Measurements from ENCODE around the gene ACTL9. TPM values are rescaled to one million over a fixed set of nuclear protein-coding genes. Genes with fewer than 3 reads are reported as not detected.

ACTL9 gene
- total and polyA plus RNA-seq, 2 experiments from 2014 or later = not detected

DNA sequence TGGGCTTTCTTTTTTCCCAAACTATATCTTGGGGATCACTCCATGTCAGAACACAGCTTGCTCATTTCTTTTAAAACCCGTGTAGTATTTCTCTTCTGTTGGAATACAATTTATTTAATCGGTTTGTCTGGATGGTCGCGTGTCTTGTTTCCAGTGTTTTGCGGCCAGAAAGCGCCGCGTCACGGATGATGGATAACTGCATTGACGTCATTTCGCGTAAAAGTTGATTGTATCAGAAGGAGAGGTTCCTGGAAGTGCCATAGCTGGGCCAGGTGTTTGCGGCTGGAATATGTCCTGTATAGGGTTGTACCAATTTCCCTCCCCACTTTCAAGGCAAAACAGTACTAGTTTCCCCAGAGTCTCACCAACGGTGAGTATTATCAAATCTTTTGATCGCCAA, 9.7 kb downstream of the ACTL9 start:
- H4K20me1 ChIP-seq (replicated peaks; ENCODE audit: insufficient read depth) = no peaks in the 10 kb centered on the region
- Mint-ChIP-seq H3K27me3 (ENCODE audit: insufficient read depth, low read depth, poor library complexity) (peaks cover 6% of the 10 kb centered on the region), H3K27ac (no peak overlapping the region), H3K36me3 (ENCODE audit: low read depth) (peaks cover 42% of the 10 kb centered on the region), H3K9me3 (peaks cover 93% of the 10 kb centered on the region), H3K4me3 (no peak overlapping the region), H3K4me1 (no peaks in the 10 kb centered on the region)
- no peak overlapping the region for H2AFZ ChIP-seq
- no peaks in the 10 kb centered on the region for H3K9me2 ChIP-seq (ENCODE audit: insufficient read depth)
- no peaks in the 10 kb centered on the region for H3K27me3 ChIP-seq (ENCODE audit: insufficient read depth)
- no peaks in the 10 kb centered on the region for H3F3A ChIP-seq (replicated peaks; ENCODE audit: low read depth)
- H3K4me1 ChIP-seq (ENCODE audit: insufficient read depth) = no peaks in the 10 kb centered on the region
- H3K27ac ChIP-seq (ENCODE audit: low read depth) = no peak overlapping the region
- H3K36me3 ChIP-seq (ENCODE audit: insufficient read depth) = no peaks in the 10 kb centered on the region
- no peak overlapping the region for H3K4me2 ChIP-seq
- ATAC-seq (no peak), DNase-seq (ENCODE audit: low spot score) (no peak)
- H3K4me3 ChIP-seq = no peak overlapping the region
- TF ChIP-seq STAT1 (IDR thresholded peaks at IDR 0.05; ENCODE audit: unreplicated experiment) (no peak), JUNB (IDR thresholded peaks at IDR 0.05; ENCODE audit: unreplicated experiment) (no peak), EZH2phosphoT487 (IDR thresholded peaks at IDR 0.05; ENCODE audit: unreplicated experiment) (no peak), ZNF331 (CRISPR knock-in tag; IDR thresholded peaks at IDR 0.05; ENCODE audit: low read depth) (no peak), EZH2 (IDR thresholded peaks at IDR 0.05; ENCODE audit: low read depth, unreplicated experiment) (no peak), POLR2AphosphoS5 (IDR thresholded peaks at IDR 0.05; ENCODE audit: low read depth) (no peak), NANOG (IDR thresholded peaks at IDR 0.05; ENCODE audit: borderline replicate concordance) (no peak), CREB1 (CRISPR knock-in tag; IDR thresholded peaks at IDR 0.05; ENCODE audit: low read depth) (no peak), ZNF114 (CRISPR knock-in tag; IDR thresholded peaks at IDR 0.05) (no peak)
- TF ChIP-seq, protein P1, sequence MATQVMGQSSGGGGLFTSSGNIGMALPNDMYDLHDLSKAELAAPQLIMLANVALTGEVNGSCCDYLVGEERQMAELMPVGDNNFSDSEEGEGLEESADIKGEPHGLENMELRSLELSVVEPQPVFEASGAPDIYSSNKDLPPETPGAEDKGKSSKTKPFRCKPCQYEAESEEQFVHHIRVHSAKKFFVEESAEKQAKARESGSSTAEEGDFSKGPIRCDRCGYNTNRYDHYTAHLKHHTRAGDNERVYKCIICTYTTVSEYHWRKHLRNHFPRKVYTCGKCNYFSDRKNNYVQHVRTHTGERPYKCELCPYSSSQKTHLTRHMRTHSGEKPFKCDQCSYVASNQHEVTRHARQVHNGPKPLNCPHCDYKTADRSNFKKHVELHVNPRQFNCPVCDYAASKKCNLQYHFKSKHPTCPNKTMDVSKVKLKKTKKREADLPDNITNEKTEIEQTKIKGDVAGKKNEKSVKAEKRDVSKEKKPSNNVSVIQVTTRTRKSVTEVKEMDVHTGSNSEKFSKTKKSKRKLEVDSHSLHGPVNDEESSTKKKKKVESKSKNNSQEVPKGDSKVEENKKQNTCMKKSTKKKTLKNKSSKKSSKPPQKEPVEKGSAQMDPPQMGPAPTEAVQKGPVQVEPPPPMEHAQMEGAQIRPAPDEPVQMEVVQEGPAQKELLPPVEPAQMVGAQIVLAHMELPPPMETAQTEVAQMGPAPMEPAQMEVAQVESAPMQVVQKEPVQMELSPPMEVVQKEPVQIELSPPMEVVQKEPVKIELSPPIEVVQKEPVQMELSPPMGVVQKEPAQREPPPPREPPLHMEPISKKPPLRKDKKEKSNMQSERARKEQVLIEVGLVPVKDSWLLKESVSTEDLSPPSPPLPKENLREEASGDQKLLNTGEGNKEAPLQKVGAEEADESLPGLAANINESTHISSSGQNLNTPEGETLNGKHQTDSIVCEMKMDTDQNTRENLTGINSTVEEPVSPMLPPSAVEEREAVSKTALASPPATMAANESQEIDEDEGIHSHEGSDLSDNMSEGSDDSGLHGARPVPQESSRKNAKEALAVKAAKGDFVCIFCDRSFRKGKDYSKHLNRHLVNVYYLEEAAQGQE (IDR thresholded peaks at IDR 0.05; ENCODE audit: unreplicated experiment) = no peak
- TF ChIP-seq, protein P2, sequence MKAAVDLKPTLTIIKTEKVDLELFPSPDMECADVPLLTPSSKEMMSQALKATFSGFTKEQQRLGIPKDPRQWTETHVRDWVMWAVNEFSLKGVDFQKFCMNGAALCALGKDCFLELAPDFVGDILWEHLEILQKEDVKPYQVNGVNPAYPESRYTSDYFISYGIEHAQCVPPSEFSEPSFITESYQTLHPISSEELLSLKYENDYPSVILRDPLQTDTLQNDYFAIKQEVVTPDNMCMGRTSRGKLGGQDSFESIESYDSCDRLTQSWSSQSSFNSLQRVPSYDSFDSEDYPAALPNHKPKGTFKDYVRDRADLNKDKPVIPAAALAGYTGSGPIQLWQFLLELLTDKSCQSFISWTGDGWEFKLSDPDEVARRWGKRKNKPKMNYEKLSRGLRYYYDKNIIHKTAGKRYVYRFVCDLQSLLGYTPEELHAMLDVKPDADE (IDR thresholded peaks at IDR 0.05) = no peak
- TF ChIP-seq, protein P3, sequence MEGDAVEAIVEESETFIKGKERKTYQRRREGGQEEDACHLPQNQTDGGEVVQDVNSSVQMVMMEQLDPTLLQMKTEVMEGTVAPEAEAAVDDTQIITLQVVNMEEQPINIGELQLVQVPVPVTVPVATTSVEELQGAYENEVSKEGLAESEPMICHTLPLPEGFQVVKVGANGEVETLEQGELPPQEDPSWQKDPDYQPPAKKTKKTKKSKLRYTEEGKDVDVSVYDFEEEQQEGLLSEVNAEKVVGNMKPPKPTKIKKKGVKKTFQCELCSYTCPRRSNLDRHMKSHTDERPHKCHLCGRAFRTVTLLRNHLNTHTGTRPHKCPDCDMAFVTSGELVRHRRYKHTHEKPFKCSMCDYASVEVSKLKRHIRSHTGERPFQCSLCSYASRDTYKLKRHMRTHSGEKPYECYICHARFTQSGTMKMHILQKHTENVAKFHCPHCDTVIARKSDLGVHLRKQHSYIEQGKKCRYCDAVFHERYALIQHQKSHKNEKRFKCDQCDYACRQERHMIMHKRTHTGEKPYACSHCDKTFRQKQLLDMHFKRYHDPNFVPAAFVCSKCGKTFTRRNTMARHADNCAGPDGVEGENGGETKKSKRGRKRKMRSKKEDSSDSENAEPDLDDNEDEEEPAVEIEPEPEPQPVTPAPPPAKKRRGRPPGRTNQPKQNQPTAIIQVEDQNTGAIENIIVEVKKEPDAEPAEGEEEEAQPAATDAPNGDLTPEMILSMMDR (conservative IDR thresholded peaks at IDR 0.05; ENCODE audit: low read depth in 2 of 2) = no peak
- TF ChIP-seq, protein P4, sequence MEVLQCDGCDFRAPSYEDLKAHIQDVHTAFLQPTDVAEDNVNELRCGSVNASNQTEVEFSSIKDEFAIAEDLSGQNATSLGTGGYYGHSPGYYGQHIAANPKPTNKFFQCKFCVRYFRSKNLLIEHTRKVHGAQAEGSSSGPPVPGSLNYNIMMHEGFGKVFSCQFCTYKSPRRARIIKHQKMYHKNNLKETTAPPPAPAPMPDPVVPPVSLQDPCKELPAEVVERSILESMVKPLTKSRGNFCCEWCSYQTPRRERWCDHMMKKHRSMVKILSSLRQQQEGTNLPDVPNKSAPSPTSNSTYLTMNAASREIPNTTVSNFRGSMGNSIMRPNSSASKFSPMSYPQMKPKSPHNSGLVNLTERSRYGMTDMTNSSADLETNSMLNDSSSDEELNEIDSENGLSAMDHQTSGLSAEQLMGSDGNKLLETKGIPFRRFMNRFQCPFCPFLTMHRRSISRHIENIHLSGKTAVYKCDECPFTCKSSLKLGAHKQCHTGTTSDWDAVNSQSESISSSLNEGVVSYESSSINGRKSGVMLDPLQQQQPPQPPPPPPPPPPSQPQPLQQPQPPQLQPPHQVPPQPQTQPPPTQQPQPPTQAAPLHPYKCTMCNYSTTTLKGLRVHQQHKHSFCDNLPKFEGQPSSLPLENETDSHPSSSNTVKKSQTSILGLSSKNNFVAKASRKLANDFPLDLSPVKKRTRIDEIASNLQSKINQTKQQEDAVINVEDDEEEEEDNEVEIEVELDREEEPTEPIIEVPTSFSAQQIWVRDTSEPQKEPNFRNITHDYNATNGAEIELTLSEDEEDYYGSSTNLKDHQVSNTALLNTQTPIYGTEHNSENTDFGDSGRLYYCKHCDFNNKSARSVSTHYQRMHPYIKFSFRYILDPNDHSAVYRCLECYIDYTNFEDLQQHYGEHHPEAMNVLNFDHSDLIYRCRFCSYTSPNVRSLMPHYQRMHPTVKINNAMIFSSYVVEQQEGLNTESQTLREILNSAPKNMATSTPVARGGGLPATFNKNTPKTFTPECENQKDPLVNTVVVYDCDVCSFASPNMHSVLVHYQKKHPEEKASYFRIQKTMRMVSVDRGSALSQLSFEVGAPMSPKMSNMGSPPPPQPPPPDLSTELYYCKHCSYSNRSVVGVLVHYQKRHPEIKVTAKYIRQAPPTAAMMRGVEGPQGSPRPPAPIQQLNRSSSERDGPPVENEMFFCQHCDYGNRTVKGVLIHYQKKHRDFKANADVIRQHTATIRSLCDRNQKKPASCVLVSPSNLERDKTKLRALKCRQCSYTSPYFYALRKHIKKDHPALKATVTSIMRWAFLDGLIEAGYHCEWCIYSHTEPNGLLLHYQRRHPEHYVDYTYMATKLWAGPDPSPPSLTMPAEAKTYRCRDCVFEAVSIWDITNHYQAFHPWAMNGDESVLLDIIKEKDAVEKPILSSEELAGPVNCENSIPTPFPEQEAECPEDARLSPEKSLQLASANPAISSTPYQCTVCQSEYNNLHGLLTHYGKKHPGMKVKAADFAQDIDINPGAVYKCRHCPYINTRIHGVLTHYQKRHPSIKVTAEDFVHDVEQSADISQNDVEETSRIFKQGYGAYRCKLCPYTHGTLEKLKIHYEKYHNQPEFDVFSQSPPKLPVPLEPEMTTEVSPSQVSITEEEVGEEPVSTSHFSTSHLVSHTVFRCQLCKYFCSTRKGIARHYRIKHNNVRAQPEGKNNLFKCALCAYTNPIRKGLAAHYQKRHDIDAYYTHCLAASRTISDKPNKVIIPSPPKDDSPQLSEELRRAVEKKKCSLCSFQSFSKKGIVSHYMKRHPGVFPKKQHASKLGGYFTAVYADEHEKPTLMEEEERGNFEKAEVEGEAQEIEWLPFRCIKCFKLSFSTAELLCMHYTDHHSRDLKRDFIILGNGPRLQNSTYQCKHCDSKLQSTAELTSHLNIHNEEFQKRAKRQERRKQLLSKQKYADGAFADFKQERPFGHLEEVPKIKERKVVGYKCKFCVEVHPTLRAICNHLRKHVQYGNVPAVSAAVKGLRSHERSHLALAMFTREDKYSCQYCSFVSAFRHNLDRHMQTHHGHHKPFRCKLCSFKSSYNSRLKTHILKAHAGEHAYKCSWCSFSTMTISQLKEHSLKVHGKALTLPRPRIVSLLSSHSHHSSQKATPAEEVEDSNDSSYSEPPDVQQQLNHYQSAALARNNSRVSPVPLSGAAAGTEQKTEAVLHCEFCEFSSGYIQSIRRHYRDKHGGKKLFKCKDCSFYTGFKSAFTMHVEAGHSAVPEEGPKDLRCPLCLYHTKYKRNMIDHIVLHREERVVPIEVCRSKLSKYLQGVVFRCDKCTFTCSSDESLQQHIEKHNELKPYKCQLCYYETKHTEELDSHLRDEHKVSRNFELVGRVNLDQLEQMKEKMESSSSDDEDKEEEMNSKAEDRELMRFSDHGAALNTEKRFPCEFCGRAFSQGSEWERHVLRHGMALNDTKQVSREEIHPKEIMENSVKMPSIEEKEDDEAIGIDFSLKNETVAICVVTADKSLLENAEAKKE (CRISPR knock-in tag; IDR thresholded peaks at IDR 0.05) = no peak
- no peaks in the 10 kb centered on the region for H3K79me2 ChIP-seq (replicated peaks; ENCODE audit: insufficient read depth)
